Heart left ventricle (tissue), 16 donors: Measurements from ENCODE around the gene SLC7A6OS. TPM values are rescaled to one million over a fixed set of nuclear protein-coding genes. Genes with fewer than 3 reads are reported as not detected.

Source experiments
- ATAC-seq, 4 donors: fragments of 200-7000 bp; cut with Tn5 transposase; one replicate each; pipeline ENCODE4 v1.9.1; 2020 to 2022; ENCODE audit warnings: moderate library complexity in 4 of 4, mild to moderate bottlenecking in 3 of 4, moderate number of reproducible peaks in 1 of 4
- DNase-seq, 5 donors: peaks; one replicate each; pipeline ENCODE4 v3.0.0-alpha.2; 2020
- H3K27ac ChIP-seq, 12 donors: fragments of 200-600 bp; sonication (generic) in 4 of 12; one replicate each; pipeline versions ENCODE4 v1.5.0 to v1.8.0; 2016 to 2022; ENCODE audit warnings: mild to moderate bottlenecking in 2 of 12
- H3K27me3 ChIP-seq, 9 donors: fragments of 200-600 bp; sonication (generic) in 2 of 9; one replicate each; pipeline versions ENCODE4 v1.5.1 to v1.8.0; 2016 to 2022; ENCODE audit warnings: mild to moderate bottlenecking in 3 of 9
- H3K36me3 ChIP-seq, 9 donors: fragments of 200-600 bp; sonication (generic) in 2 of 9; one replicate each; pipeline versions ENCODE4 v1.5.0 to v1.8.0; 2018 to 2022; ENCODE audit warnings: mild to moderate bottlenecking in 2 of 9
- H3K4me1 ChIP-seq, 12 donors: fragments of 200-600 bp; sonication (generic) in 4 of 12; one replicate each; pipeline versions ENCODE4 v1.5.0 to v1.8.0; 2016 to 2022; ENCODE audit warnings: mild to moderate bottlenecking in 3 of 12
- H3K4me3 ChIP-seq, 12 donors: fragments of 200-600 bp; sonication (generic) in 4 of 12; one replicate each; pipeline versions ENCODE4 v1.5.0 to v1.8.0; 2017 to 2022; ENCODE audit warnings: mild to moderate bottlenecking in 9 of 12, moderate library complexity in 4 of 12
- H3K9me3 ChIP-seq, 12 donors: fragments of 200-600 bp; sonication (generic) in 4 of 12; one replicate each; pipeline versions ENCODE4 v1.5.0 to v1.8.0; 2016 to 2022; ENCODE audit warnings: mild to moderate bottlenecking in 1 of 12
- CTCF ChIP-seq, 12 donors: fragments of 200-600 bp; sonication (generic) in 4 of 12; IDR thresholded peaks; one replicate each; pipeline versions ENCODE4 v1.5.0 to v1.8.0; 2018 to 2022; ENCODE audit warnings: antibody characterized with exemption in 12 of 12, mild to moderate bottlenecking in 5 of 12
- POLR2A ChIP-seq, 2 donors: fragments of 450-650 bp; IDR thresholded peaks; one replicate each; pipeline ENCODE4 v1.6.1; 2017; ENCODE audit warnings: antibody characterized with exemption in 2 of 2, mild to moderate bottlenecking in 2 of 2, moderate library complexity in 2 of 2
- WGBS, 4 donors: extraction: QIAGEN DNeasy Blood & Tissue Kit in 2 of 4; methylation state at CpG; one replicate each; pipeline versions ENCODE4 v1.1.5 to v1.1.7; 2013 to 2018; 5-methylcytosine and 5-hydroxymethylcytosine counted together
- intact Hi-C, 10 donors: fragments of 100-400 bp; cut with DNase I; formaldehyde crosslinking; loops; one replicate each; pipeline versions ENCODE4 v1.11.1 to v1.14.2; 2022
- polyA plus RNA-seq, 2 donors: library from polyadenylated mRNA; stranded (reverse); fragments of 200-250 nt; gene quantifications; one replicate each; pipeline ENCODE4 v1.2.3, GENCODE V29; 2013
- total RNA-seq, 9 donors: library from RNA; depleted of rRNA in 2 of 9; stranded (reverse); fragments of >200 nt in 2 of 9; fragmentation: NEBNext Ultra II Directional in 3 of 9; extraction: Animal tissue kit (Norgen Biotek cat#: 25700) in 3 of 9; gene quantifications; one replicate each; pipeline versions ENCODE4 v1.1.0 to v1.2.4, GENCODE V29; 2016 to 2023
- donor health status: ischemic (EF 13 %, LVEDD 7.1; RV severe dilation, severe dysfunction).
- donor health status: healthy with polysubstance abuse.
- donor health status: DM: no; HTN: yes; CAD: no.
- donor health status: DM: no; HTN: no; CAD: no.
- donor health status: ischemic (EF 25% LVEDD 6.9; RV normal size, moderate dysfunction).
- donor health status: ischemic (EF 25% LVEDD 5.7; RV mildly dilated, moderate dysfunction).
- donor health status: healthy.
- donor health status: DM: yes; HTN: yes; CAD: no.
- donor health status: ischemic (EF 35%, LVEDD 5.7; RV mildly dilated, moderate dysfunction).
- donor health status: nonischemic (EF 11% LVEDD 7.7; RV severe dilation, severe dysfunction).
- donor health status: DM: yes; HTN: yes; CAD: no.
- donor health status: PGD.
- donor health status: ischemic (EF 29% LVEDD 5.4; RV normal size, mild dysfunction).
- donor health status: nonischemic (EF 23%, LVEDD 6.1; RV moderate dilation, normal function).

The SLC7A6OS gene
- total and polyA plus RNA-seq, 11 donors = 8.1 to 16.2 (median 10.0) TPM

GRCh38 chr16:68306633-68307032 lies 4.1 kb downstream of the SLC7A6OS start:
- Histone ChIP-seq H3K9me3 (no peaks in the 10 kb centered on the region), H3K27ac (no peak overlapping the region), H3K4me1 (peaks cover 6 to 26% (median 18%) of the 10 kb centered on the region in 12 donors), H3K4me3 (no peak overlapping the region), H3K27me3 (no peaks in the 10 kb centered on the region), H3K36me3 (peaks cover 0 to 79% (median 72%) of the 10 kb centered on the region in 9 donors)
- 93 to 97% (median 96%) methylated on average over 3 of the region's 3 CpGs for WGBS, 4 donors
- DNase-seq (no peak), ATAC-seq (no peak)
- TF ChIP-seq CTCF (IDR thresholded peaks at IDR 0.05) = no peak
- TF ChIP-seq POLR2A (IDR thresholded peaks at IDR 0.05) = no peak
- intact Hi-C loops = no loop called here

- Histone ChIP-seq H3K36me3 (peaks cover 0 to 100% (median 100%) of the 10 kb centered on the region in 9 donors), H3K9me3 (no peaks in the 10 kb centered on the region), H3K4me3 (no peak overlapping the region), H3K27me3 (no peaks in the 10 kb centered on the region), H3K27ac (peak overlapping the region in 9 of 12 donors; percentile 18 to 91 (median 66)), H3K4me1 (peaks cover 0 to 52% (median 25%) of the 10 kb centered on the region in 12 donors)
- intact Hi-C loops = no loop called here
- ATAC-seq = no peak
- WGBS, 4 donors = 63 to 74% (median 70%) methylated on average over 7 of the region's 7 CpGs
- no peak for TF ChIP-seq CTCF (IDR thresholded peaks at IDR 0.05)
- no peak for TF ChIP-seq POLR2A (IDR thresholded peaks at IDR 0.05)
- no peak for DNase-seq
These were observed 9.8 kb downstream of the SLC7A6OS start for GRCh38 chr16:68300734-68301459.

GRCh38 chr16:68299571-68300453 lies 10.9 kb downstream of the SLC7A6OS start:
- no peak for DNase-seq
- Histone ChIP-seq H3K4me3 (no peak overlapping the region), H3K36me3 (peaks cover 0 to 100% (median 99%) of the 10 kb centered on the region in 9 donors), H3K9me3 (no peaks in the 10 kb centered on the region), H3K27ac (peak overlapping the region in 10 of 12 donors; percentile 49 to 91 (median 68)), H3K27me3 (no peaks in the 10 kb centered on the region), H3K4me1 (peaks cover 0 to 54% (median 25%) of the 10 kb centered on the region in 12 donors)
- peak in 3 of 4 donors; percentile 21 to 43 (median 39) for ATAC-seq
- 50 to 60% (median 54%) methylated on average over 11 of the region's 11 CpGs for WGBS, 4 donors
- TF ChIP-seq POLR2A (IDR thresholded peaks at IDR 0.05) (no peak), CTCF (IDR thresholded peaks at IDR 0.05) (no peak)
- intact Hi-C loops = loop anchor here in 3 of 10 donors (5.0 kb wide), 1 partner anchor 38 kb away; the partner anchor contains the start of gene SLC7A6 (in 3 of the 3)
